Psoas muscle (tissue), 8 donors: Measurements from ENCODE around the gene TMEM213. TPM values are rescaled to one million over a fixed set of nuclear protein-coding genes. Genes with fewer than 3 reads are reported as not detected.

Experiments
- ATAC-seq, 4 donors: fragments of 200-7000 bp; cut with Tn5 transposase; one replicate each; pipeline ENCODE4 v1.9.1; 2020; ENCODE audit warnings: moderate library complexity in 3 of 4, mild to moderate bottlenecking in 2 of 4
- DNase-seq, 2 donors: peaks; one replicate each; pipeline ENCODE4 v3.0.0-alpha.2; 2020
- H3K27ac ChIP-seq: fragments of 200-600 bp; one replicate; pipeline ENCODE4 v1.8.0; 2022
- H3K27me3 ChIP-seq, 3 donors: fragments of 200-600 bp in 1 of 3; one replicate each; pipeline versions ENCODE4 v1.6.1 to v1.8.0; 2013 to 2022; ENCODE audit warnings: low read length in 2 of 3, mild to moderate bottlenecking in 2 of 3, moderate library complexity in 1 of 3; ENCODE audit not compliant: insufficient read depth in 3 of 3
- H3K36me3 ChIP-seq, 2 donors: fragments of 200-600 bp in 1 of 2; one replicate each; pipeline versions ENCODE4 v1.6.1 to v1.8.0; 2013 to 2022; ENCODE audit warnings: low read depth in 1 of 2, mild to moderate bottlenecking in 1 of 2, moderate library complexity in 1 of 2; ENCODE audit not compliant: insufficient read depth in 1 of 2
- H3K4me1 ChIP-seq: fragments of 200-600 bp; one replicate; pipeline ENCODE4 v1.8.0; 2022
- H3K4me3 ChIP-seq: fragments of 200-600 bp; one replicate; pipeline ENCODE4 v1.8.0; 2022; ENCODE audit warnings: mild to moderate bottlenecking
- H3K9me3 ChIP-seq: fragments of 200-600 bp; one replicate; pipeline ENCODE4 v1.8.0; 2022
- WGBS, 3 donors: extraction: QIAGEN DNeasy Blood & Tissue Kit; methylation state at CpG; one replicate each; pipeline versions ENCODE4 v1.1.6 to v1.1.7; 2013; 5-methylcytosine and 5-hydroxymethylcytosine counted together
- intact Hi-C, 2 donors: fragments of 100-400 bp; cut with DNase I; formaldehyde crosslinking; loops; one replicate each; pipeline versions ENCODE4 v1.11.0 to v1.14.2; 2022
- polyA plus RNA-seq, 3 donors: library from polyadenylated mRNA; stranded (reverse); fragments of 200-250 nt; gene quantifications; one replicate each; pipeline ENCODE4 v1.2.3, GENCODE V29; 2013
- total RNA-seq, 4 donors: library from RNA; stranded (reverse); fragmentation: NEBNext Ultra II Directional in 2 of 4; extraction: Animal tissue kit (Norgen Biotek cat#: 25700) in 2 of 4; gene quantifications; one replicate each; pipeline versions ENCODE4 v1.2.1 to v1.2.4, GENCODE V29; 2021 to 2023
- TF ChIP-seq, protein P1 (sequence below): fragments of 200-600 bp; IDR thresholded peaks from one replicate; pipeline ENCODE4 v1.8.0; 2022; ENCODE audit warnings: antibody characterized with exemption
- donor health status: healthy with polysubstance abuse.
- donor health status: DM: no; HTN: no; CAD: no; lungs with moderate emphysema.
- donor health status: Bipolar disorder and iron deficiency.
- donor health status: healthy.
- donor health status: DM: yes; HTN: yes; CAD: no.
- donor health status: DM: no; HTN: no; CAD: no.
- donor health status: DM: no; HTN: no; CAD: no.
- donor health status: DM: yes; HTN: yes; CAD: no.

The TMEM213 gene
- total and polyA plus RNA-seq, 7 donors, result not detected

DNA sequence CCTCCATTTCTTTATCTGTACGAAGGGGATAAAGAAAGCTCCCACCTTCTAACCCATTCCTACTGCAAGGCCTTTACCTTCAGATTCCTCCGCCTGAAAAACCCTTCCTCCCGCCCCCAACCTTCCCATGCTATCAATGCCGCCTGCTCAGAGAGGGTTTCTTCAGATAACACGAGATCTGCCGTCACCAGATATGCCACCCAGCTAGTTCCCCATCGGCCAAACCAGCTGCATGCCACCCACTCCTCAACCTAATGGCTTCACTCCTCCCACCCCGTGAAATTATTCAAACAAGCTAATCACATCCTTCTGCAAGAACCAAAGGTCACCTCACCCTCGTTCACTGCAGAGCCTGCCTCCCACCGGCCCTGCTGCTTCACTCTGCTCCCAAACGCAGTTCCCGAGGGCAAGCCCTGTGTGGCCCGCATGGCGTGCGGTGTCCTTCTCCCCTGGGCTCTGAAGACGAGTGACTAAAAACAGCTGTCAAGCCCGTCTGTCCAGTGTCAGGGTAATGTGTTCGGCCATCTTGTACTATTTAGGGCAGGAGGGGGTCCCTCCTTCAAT lies 46.8 kb upstream of the TMEM213 start:
- DNase-seq (no peak), ATAC-seq (no peak)
- Histone ChIP-seq H3K36me3 (no peaks in the 10 kb centered on the region), H3K9me3 (no peaks in the 10 kb centered on the region), H3K4me1 (no peaks in the 10 kb centered on the region), H3K27ac (no peak overlapping the region), H3K27me3 (peaks cover 0 to 2% (median 0%) of the 10 kb centered on the region in 3 donors), H3K4me3 (no peak overlapping the region)
- 34 to 43% (median 40%) methylated on average over 18 of the region's 18 CpGs for WGBS, 3 donors
- TF ChIP-seq, protein P1, sequence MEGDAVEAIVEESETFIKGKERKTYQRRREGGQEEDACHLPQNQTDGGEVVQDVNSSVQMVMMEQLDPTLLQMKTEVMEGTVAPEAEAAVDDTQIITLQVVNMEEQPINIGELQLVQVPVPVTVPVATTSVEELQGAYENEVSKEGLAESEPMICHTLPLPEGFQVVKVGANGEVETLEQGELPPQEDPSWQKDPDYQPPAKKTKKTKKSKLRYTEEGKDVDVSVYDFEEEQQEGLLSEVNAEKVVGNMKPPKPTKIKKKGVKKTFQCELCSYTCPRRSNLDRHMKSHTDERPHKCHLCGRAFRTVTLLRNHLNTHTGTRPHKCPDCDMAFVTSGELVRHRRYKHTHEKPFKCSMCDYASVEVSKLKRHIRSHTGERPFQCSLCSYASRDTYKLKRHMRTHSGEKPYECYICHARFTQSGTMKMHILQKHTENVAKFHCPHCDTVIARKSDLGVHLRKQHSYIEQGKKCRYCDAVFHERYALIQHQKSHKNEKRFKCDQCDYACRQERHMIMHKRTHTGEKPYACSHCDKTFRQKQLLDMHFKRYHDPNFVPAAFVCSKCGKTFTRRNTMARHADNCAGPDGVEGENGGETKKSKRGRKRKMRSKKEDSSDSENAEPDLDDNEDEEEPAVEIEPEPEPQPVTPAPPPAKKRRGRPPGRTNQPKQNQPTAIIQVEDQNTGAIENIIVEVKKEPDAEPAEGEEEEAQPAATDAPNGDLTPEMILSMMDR, result no peak
- intact Hi-C loops, result no loop called here

DNA sequence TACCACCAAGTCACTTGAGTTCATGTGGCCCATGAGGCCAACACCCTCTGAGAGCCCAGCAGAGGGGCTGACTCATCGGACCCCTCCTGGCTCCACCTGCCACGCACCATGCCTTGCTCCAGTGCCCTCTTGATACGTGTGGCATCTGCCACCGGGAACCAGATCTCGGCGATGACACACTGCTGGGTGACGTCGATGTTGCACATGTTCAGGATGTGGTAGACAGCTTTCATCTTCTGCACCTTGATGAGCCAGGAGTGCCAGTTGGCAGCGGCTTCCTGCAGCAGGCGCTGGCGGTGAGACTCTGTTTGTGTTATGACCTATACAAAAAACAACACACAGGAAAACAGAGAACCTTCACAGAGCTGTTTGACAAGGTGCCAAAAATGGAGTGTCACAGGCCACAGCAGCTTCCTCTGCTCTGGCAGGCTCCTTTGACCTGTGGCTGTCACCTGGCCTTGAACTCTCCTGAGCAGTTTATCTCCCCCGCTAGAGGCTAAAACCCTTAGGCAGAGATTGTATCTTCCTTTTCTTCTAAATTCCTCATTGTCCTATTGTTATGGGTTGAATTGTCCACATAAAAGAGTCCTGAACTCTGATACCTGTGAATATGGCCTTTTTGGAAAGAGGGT lies 45.2 kb upstream of the TMEM213 start:
- Histone ChIP-seq H3K27ac (no peak overlapping the region), H3K9me3 (no peaks in the 10 kb centered on the region), H3K4me1 (no peaks in the 10 kb centered on the region), H3K4me3 (no peak overlapping the region), H3K27me3 (peaks cover 0 to 2% (median 0%) of the 10 kb centered on the region in 3 donors), H3K36me3 (no peaks in the 10 kb centered on the region)
- intact Hi-C loops, result no loop called here
- ATAC-seq (peak in 2 of 4 donors; percentile 39 to 71), DNase-seq (peak; percentile 25 to 61)
- TF ChIP-seq, protein P1, result no peak
- 60 to 64% (median 62%) methylated on average over 12 of the region's 12 CpGs for WGBS, 3 donors

DNA sequence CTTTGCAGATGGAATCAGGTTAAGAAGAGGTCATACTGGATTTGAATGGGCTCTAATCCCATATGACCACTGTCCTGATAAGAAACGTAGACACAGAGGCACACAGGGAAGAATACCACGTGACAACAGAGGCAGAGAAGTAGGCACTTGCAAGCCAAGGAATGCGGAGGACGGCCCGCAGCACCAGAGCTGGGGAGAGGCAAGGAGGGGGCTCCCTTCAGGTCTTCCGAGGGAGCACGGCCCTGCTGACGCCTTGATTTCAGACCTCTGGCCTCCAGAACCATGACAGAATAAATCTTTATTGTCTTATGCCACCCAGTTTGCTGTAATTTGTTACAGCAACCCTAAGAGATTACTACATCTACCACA lies 44.7 kb upstream of the TMEM213 start:
- Histone ChIP-seq H3K4me1 (no peaks in the 10 kb centered on the region), H3K27me3 (peaks cover 0 to 2% (median 0%) of the 10 kb centered on the region in 3 donors), H3K9me3 (no peaks in the 10 kb centered on the region), H3K36me3 (no peaks in the 10 kb centered on the region), H3K27ac (no peak overlapping the region), H3K4me3 (no peak overlapping the region)
- ATAC-seq, result no peak
- WGBS, 3 donors, result 61 to 65% (median 62%) methylated on average over 8 of the region's 8 CpGs
- intact Hi-C loops, result no loop called here
- no peak for DNase-seq
- TF ChIP-seq, protein P1, result no peak

DNA sequence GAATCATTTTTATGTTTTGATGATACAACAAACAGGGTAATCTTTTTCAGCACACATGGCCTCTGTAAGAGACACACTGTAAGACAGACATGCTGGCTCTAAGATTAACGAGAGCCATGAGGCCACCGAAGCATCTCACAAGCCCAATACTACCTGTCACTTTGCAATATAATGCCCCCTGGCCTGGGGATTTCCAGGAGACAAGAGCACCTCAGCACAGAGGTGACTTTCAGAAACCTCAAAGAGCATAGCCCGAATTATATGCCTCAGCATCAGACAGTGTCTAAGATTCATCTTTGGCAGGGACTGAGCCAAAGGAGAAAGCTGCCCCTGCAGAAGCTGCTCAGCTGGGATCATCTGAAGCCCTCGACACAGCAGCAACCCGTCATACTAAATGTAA lies 44.2 kb upstream of the TMEM213 start:
- no peak for DNase-seq
- no peak overlapping the region for H3K4me3 ChIP-seq
- intact Hi-C loops, result no loop called here
- WGBS, 3 donors, result 66 to 68% (median 67%) methylated on average over 5 of the region's 5 CpGs
- peaks cover 0 to 2% (median 0%) of the 10 kb centered on the region in 3 donors for H3K27me3 ChIP-seq
- ATAC-seq, result no peak
- no peaks in the 10 kb centered on the region for H3K4me1 ChIP-seq
- TF ChIP-seq, protein P1, result no peak
- no peaks in the 10 kb centered on the region for H3K36me3 ChIP-seq
- no peak overlapping the region for H3K27ac ChIP-seq
- no peaks in the 10 kb centered on the region for H3K9me3 ChIP-seq
